ENCODE data around the gene CNTN2.

The CNTN2 gene

GRCh38 chr1:205024679-205025078 is 18.3 kb upstream of the CNTN2 start:
- TF ChIP-seq, protein P1, sequence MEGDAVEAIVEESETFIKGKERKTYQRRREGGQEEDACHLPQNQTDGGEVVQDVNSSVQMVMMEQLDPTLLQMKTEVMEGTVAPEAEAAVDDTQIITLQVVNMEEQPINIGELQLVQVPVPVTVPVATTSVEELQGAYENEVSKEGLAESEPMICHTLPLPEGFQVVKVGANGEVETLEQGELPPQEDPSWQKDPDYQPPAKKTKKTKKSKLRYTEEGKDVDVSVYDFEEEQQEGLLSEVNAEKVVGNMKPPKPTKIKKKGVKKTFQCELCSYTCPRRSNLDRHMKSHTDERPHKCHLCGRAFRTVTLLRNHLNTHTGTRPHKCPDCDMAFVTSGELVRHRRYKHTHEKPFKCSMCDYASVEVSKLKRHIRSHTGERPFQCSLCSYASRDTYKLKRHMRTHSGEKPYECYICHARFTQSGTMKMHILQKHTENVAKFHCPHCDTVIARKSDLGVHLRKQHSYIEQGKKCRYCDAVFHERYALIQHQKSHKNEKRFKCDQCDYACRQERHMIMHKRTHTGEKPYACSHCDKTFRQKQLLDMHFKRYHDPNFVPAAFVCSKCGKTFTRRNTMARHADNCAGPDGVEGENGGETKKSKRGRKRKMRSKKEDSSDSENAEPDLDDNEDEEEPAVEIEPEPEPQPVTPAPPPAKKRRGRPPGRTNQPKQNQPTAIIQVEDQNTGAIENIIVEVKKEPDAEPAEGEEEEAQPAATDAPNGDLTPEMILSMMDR (conservative IDR thresholded peaks at IDR 0.05; ENCODE audit: low read depth, low read length): no peak
- Histone ChIP-seq H3K79me2 (ENCODE audit: insufficient read depth, low read depth) (no peaks in the 10 kb centered on the region), H3K36me3 (ENCODE audit: insufficient read depth) (no peaks in the 10 kb centered on the region), H3K4me3 (IDR thresholded peaks at IDR 0.05; ENCODE audit: insufficient read depth, low read depth, low read length) (no peak overlapping the region), H3K27ac (no peak overlapping the region), H3K27me3 (ENCODE audit: insufficient read depth, low read depth) (peaks cover 38% of the 10 kb centered on the region), H2AFZ (ENCODE audit: low read depth) (no peak overlapping the region), H3K4me2 (no peak overlapping the region), H4K20me1 (ENCODE audit: insufficient read depth) (no peaks in the 10 kb centered on the region), H3K9ac (no peak overlapping the region), H3K4me1 (ENCODE audit: low read depth, poor library complexity, severe bottlenecking) (no peaks in the 10 kb centered on the region)

DNA sequence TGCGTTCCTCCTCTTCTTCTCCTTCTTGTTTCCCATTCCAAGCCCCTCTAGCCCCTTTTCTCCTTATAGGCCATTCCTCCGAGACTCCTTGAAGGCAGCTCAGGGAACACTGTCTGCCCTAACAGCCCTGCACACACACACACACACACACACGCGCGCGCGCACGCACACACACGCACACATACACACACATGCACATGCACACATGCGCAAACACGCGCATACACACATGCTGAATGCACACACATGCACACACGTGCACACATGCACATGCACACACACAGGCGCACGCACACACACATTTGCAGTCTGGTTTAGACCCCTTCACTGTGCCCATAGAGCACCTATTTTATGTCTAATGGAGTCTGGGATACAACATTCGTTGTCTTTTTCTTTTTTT is 17.8 kb upstream of the CNTN2 start:
- no peaks in the 10 kb centered on the region for H4K20me1 ChIP-seq (ENCODE audit: insufficient read depth)

DNA sequence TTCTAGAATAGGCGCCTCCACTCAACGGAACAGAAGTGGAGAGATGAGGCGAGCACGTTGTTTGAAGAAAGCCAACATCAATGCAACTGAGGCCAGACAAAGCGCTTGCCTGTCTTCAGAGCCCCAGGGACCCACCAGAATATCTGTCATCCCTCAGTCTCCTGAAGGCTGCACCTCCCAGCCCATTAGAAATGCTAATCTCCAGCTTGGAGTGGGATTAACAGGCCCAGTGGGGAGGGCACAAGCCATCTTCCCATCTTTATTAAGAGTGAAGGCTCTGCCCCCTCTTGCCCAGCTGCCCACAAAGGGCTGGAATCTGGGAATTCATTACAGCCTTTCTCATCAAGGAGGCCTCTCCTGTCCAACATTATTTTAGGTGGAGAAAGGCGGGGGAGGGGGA is 16.8 kb upstream of the CNTN2 start:
- Histone ChIP-seq H4K20me1 (ENCODE audit: insufficient read depth) (no peaks in the 10 kb centered on the region), H3K4me3 (IDR thresholded peaks at IDR 0.05; ENCODE audit: insufficient read depth, low read depth, low read length) (no peak overlapping the region), H3K27me3 (ENCODE audit: insufficient read depth, low read depth) (peaks cover 38% of the 10 kb centered on the region), H2AFZ (ENCODE audit: low read depth) (no peak overlapping the region), H3K79me2 (ENCODE audit: insufficient read depth, low read depth) (no peaks in the 10 kb centered on the region), H3K4me2 (no peak overlapping the region), H3K9ac (no peak overlapping the region), H3K27ac (no peak overlapping the region), H3K36me3 (ENCODE audit: insufficient read depth) (no peaks in the 10 kb centered on the region), H3K4me1 (ENCODE audit: low read depth, poor library complexity, severe bottlenecking) (no peaks in the 10 kb centered on the region)
- TF ChIP-seq, protein P1 (conservative IDR thresholded peaks at IDR 0.05; ENCODE audit: low read depth, low read length): no peak

More for the DNA sequence above, 17.8 kb upstream of the CNTN2 start:
- TF ChIP-seq, protein P1 (conservative IDR thresholded peaks at IDR 0.05; ENCODE audit: low read depth, low read length): no peak
- Histone ChIP-seq H2AFZ (ENCODE audit: low read depth) (no peak overlapping the region), H3K36me3 (ENCODE audit: insufficient read depth) (no peaks in the 10 kb centered on the region), H3K4me3 (IDR thresholded peaks at IDR 0.05; ENCODE audit: insufficient read depth, low read depth, low read length) (no peak overlapping the region), H3K4me1 (ENCODE audit: low read depth, poor library complexity, severe bottlenecking) (no peaks in the 10 kb centered on the region), H3K79me2 (ENCODE audit: insufficient read depth, low read depth) (no peaks in the 10 kb centered on the region), H3K27me3 (ENCODE audit: insufficient read depth, low read depth) (peaks cover 38% of the 10 kb centered on the region), H3K9ac (no peak overlapping the region), H3K27ac (no peak overlapping the region), H3K4me2 (no peak overlapping the region)

DNA sequence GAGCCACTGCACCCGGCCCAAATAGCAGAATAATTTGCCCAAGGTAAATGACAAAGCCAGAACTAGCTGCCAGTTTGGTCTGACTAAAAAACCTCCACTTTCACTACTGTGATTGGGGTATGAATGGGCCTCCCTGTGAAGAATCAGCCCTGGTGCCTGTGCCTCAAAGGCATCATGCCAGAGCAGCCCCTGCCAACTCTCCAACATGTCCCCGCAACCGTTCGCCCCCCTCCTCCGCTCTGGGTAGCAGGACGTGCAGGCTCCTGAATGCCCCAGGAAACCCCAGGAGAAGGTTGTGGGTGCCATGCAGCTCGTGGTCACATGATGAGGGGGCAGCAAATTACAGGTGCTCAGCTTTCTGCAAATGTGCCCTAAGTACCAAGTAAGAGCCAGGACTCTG is 14.6 kb upstream of the CNTN2 start:
- Histone ChIP-seq H3K4me2 (no peak overlapping the region), H4K20me1 (ENCODE audit: insufficient read depth) (no peaks in the 10 kb centered on the region), H3K4me1 (ENCODE audit: low read depth, poor library complexity, severe bottlenecking) (no peaks in the 10 kb centered on the region), H3K36me3 (ENCODE audit: insufficient read depth) (no peaks in the 10 kb centered on the region), H3K9ac (no peak overlapping the region), H3K4me3 (IDR thresholded peaks at IDR 0.05; ENCODE audit: insufficient read depth, low read depth, low read length) (no peak overlapping the region), H3K27ac (no peak overlapping the region), H2AFZ (ENCODE audit: low read depth) (no peak overlapping the region), H3K27me3 (ENCODE audit: insufficient read depth, low read depth) (peaks cover 37% of the 10 kb centered on the region), H3K79me2 (ENCODE audit: insufficient read depth, low read depth) (no peaks in the 10 kb centered on the region)
- TF ChIP-seq, protein P1 (conservative IDR thresholded peaks at IDR 0.05; ENCODE audit: low read depth, low read length): no peak
